HT-29 (cell line): ENCODE results near the gene SLCO3A1. TPM values are rescaled to one million over a fixed set of nuclear protein-coding genes. Genes with fewer than 3 reads are reported as not detected.

Experiments used
- DNase-seq: peaks from one replicate; pipeline ENCODE4 v3.0.0-alpha.2; 2015; ENCODE audit warnings: low spot score
- total RNA-seq: library from RNA; depleted of rRNA; stranded (reverse); fragments of >200 nt; shearing (Covaris generic); gene quantifications from 2 replicates; pipeline ENCODE4 v1.2.3, GENCODE V29; 2014

The SLCO3A1 gene
- total RNA-seq, 1 experiment from 2014 or later, result 2.2 TPM

DNA sequence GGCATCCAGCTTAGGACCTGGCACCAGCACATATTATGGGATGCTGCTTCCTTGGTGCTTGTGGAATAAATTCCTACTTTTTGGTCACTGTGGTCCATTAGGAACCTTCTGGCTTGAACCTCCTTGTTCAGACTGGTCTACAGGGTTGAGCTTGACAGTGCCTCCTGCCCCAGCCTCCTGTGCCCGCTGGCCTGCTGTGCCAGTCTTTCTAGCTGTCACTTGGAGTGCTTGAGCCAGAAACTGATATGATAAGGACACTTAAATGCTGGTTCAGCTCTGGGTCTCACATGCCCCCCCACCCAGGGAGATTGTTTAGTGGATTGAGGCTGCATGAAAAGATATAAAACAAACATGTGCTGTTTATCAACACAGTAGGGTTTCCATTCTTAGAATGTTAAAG is 147.8 kb downstream of the SLCO3A1 start:
- DNase-seq, result no peak

DNA sequence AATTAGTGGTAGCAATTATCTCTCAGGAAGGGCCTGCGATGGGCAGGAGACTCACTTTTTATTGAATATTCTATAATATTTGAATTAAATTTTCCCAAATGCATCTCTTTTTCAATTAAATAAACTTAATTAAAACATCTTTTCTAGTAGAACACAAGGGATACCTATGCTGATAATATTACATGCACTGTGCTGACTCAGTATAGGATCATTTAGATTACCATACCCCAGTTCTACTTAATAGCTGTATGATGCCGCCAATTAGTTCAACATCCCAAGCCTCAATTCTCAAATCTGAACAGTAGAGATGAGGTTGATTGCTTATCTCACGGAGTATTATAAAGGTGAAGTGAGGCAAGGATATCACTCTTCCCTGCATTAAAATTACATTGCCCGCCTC is 149.2 kb downstream of the SLCO3A1 start:
- DNase-seq, result no peak

DNA sequence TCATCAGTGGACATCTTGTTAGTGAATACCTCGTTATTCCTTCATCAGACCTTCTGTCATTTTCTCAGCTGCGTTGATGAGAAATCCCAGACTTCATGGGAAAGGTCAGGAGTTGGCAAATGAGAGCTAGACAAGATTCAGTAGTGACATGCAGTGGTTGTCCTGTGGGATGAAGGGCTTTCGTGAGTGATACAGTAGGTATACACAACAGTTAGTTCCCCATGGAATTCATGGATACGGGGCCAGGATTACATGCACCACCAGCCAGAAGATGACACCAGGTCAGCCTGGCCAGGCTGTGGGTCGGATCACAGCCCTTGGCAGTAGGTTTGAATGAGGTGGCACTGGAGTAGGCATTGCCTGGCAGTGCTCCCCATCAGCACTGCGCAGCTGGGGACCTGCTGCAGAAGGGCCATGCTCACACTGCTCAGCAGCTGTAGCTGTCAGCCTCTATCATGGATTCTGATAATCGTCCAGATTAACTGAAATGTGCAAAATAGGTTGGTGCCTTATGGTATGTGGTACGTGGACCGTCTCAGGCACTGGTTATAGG is 150.1 kb downstream of the SLCO3A1 start:
- DNase-seq, result no peak

DNA sequence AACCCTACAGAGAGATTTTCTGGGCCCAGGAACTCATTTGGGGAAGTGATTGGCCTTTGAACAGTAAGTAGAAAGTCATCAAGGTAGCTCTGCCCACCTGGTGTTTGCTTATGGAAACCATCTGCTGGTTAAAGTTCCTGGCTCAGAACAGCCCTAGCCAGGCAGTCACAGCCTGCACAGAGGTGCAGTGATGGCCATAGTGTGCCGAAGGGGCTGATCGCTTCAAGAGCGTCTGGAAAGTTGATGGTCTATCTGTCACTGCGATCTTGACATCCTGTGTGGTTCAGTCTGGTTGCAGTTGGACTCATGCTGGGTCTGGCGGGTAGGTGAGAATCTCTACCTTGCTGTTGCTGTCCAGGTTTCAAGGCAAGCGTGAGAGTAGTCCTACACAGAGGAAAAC is 151.6 kb downstream of the SLCO3A1 start:
- DNase-seq, result no peak

DNA sequence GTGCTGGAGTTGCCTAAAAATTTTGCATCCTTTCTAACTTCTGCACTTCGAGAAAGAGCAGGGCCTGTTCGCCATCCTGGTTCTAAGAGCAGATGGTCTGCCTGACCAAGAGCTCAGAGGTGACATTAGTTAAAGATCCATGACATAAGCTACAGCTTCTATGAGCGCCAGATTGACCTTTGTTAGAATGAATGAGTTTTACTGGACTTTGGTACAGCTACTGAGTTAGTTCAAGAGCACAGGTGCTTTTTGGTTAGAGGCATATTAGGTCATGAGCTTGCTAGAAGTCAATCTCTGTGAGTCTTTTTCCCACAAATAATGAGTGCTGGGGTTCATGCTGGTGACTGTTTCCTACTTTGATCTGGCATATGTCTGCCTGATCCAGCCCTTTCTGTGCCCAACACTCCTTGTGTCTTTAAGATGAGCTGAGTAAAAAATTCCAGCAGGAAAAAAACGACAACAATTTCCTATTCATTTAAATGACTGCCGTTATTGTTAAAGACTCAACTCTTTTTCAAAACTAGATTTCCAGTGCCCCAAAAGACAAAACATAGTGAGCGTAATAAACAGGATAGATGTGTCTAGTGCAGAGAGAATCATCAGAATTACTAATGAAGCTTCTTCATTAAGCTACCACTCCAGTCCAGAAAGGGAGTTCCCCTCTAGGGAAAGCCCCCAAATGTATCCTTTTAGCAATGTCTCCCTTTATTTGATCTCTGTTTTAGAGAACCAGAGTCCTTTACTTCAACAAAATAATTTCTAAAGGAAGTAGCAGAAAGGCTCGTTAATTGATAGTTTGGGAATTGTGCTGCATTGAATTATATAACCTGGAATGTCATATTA is 152.9 kb downstream of the SLCO3A1 start:
- DNase-seq, result no peak

DNA sequence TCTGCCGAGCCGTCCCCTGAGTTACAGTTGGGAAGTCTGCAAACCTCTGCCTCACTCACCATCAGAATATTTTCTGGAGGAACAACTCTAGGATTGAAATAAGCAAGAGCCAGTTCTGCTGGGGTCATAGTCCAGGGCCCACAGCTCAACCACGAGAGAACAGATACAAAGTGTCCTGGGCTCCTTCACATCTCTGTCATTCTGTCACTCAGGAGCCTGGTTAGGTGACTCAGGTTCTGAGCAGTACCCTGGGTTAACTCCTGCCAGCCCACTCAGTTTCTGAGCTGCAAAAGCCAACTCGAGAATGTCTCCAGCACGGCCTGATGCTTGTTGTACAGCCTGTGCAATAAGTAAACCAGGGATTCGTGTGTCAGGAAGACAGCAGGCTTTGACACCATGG is 155.7 kb downstream of the SLCO3A1 start:
- DNase-seq, result no peak

DNA sequence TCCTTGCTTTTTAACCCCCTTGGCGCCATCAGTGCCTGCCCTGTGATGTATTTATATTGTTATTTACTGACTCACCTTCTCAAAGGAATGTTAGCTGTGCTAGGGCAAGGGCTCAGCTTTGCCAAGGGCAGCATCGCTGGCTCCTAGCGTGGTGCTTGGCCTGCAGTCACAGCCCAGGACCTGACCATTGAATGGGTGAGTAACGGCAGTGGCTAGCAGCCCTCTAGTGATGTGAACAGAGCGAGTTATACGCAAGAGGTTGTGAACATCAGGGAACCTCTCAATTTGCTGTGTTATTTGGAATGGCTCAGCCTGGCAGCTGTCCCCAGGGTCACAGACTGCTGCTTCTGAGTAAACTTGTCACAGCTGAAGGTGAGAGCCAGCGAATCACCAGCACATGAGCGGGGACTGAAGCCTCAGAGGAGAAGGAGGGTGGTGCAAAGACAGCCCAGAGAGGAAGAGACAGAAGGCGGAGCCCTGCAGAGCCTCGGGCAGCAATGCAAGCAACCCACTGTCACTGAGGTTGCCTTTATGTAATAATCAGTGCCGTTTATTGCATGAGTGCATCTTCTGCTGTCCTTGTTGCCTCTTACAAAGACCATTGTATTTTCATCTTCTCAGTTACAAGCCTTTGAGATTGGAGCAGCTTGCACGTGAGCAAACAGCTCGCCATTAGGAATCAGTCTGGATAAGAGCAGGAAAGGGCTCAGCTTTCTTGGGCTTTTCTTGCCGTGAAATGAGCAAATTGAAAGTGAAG is 158.3 kb downstream of the SLCO3A1 start:
- DNase-seq, result no peak

DNA sequence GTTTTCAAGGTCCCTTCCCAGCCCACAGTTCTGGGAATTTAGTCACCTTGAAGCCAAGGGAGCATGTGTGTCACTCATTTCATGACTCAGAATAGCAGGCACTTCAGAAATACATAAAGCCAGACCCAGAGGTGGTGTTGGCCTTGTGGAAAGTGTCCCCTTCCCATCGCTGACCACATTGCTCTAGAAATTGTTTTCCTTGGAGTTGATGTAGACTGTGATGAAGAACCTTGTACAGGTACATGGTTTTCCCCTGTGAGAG is 158.8 kb downstream of the SLCO3A1 start:
- no peak for DNase-seq

DNA sequence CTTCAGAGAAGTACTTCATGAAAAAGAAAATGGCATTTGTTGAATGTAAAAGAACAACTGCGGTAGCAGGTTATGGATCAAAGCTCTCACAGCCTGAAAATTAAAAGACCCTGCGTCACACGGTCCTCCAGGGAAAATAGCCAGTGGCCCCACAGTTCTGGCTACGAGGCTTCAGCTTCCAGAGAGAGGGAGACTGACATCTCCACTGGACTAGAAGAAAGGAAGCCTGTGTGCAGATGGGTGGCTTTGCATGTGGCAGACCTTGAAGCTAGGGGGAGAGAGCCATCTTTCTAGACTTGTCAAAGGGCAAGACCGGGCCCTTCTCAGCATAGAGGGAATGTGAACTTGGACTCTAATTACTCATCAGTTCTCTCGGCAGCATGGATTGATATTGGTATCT is 159.4 kb downstream of the SLCO3A1 start:
- DNase-seq, result no peak

DNA sequence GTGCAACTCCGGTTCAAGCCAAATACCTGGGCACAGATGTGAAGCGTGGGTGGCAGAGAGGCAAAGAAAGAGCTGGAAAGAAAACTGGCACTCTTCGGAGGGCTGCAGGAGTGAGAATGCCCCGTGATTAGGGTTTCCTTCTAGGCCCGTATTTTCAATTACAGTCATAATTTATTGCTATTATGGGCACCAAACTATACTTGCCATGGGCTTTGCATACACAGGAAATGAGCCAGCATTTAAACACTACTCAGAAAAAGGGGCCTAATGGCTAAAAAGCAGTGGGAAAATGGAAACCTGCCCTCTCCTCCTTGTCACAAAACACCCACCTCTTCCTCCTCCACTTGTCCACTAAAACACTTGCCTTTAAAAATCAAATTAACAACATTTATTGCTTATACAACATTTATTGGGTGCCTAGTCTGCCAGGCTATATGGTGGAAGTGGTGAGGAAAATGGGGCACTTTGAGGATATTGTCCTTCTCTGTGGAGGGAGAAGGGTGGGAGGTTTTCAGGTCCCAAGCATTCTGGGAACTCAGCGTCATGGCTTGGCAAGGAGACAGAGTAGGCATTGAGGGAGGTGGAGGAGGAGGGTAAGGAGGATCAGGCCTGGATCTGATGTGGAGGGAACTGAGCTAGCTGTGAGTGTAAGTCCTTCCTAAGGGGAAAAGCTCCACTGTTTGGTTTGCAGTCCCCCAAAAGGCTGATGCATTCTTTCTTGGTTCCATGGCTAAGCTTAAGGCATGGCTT is 160.9 kb downstream of the SLCO3A1 start:
- no peak for DNase-seq

DNA sequence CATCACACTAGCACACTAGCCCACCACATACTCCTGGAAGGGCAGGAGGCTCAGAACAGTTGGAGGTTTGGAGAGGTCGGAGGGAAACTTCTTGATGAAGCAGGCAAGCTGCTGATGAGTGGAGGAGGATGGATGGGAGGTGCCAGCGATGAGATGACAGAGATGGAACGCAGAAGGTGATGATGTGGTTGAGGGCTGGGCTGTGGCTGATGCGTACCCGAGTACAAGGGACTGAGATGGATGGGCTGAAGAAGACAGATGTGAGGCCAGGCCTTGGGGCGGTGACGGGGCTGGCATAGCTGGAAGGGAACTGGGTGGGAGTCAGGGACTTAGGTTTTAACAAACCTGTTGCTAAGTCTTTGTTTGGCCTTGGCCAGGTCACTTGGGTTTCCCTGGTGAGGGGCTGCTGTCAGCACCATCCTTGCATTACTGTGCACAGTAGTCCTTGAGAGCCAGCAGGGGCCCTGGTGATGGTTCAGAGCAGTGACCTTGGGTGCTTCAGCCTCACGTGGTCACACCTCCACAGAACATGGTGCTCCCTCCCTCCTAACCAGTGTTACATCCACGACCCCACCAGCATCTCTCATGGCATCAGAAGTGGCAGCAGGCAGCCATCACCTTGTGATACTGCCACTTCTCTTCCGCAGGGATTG is 164.5 kb downstream of the SLCO3A1 start:
- no peak for DNase-seq

DNA sequence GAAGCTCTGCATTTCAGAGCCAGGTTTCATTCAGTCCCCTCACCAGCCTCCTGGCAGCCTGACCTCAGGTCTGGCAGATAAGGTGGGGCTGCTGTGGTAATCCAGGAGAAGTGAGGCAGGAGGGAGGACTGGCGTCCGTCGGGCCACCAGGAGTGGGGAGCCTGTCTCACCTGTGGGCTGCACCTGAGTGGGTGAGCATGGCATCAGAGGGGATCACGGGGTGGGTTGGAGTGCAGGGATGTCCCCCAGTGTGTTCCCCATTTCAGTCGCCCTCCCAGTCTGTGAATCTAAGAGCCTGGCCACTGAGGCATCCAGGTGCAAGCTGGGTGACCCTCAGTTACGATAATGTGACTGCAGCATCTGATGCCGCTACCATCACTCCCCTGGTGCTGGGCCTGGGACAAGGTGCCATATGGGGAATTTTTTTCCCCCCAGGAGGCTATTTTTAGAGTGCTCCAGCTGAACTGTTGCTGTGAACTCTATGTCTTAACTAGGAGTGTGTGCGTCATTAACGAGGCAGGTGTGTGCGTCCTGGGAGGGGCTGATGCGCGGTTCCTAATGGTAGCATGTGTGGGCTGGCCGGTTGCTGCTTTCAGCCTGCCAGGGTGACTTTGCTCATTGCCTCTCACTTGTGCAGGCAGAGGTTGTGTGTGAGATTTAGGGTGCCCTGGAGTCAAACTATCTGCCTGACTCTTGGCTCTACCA is 165.2 kb downstream of the SLCO3A1 start:
- DNase-seq, result no peak

DNA sequence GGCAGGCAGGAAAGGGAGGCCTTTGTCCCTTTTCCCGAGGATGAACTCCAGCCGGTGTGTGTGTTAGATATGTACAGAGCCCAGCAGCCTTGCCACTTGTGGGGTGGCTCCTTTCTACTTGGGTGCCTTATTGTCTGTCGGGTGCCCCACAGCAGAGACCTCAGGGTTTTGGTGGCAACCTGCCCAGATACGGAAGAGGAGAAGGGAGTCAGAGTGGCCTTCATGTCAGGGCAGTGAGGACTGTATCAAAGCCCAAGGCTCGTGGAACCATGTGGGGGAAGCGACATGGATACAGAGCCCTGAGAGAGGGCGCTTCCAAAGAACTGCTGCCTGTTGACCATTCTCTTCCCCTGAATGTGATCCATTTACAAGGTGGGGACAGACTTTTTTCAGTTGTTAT is 166.2 kb downstream of the SLCO3A1 start:
- DNase-seq, result no peak

DNA sequence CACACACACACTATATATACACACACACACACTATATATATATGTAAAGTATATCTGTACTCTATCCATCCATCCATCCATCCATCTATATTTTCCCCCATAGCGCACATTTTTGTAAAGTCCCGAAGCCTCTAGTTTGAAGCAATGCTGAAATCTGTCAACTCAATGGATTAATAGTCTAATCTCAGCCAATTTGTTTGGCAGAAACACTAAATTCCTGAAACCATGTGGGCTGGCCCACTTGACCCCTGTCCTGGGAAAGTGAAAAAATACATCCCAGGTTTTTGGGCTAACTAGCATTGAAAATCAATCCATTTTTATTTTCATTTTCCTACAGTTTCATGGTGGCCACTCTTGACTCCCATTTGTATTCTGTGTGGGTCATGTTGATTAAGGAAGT is 166.7 kb downstream of the SLCO3A1 start:
- DNase-seq, result no peak

DNA sequence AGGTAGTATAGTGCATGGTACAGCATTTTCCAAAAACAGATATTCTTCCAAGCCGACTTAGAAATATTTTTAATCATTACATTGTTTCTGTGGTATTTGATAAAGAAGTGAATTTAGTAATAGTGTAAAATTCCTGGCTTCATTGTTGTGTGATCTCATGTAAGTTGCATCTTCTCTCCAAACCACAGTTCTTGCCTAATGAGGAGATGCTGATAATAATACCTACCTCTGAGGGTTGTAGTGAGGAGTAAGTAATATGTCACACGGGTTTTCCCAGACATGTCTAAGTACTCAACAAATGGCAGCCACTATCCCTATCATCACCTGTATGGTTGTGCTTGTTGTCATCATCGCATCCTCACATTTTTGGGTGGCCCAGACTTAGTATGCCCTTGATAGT is 167.3 kb downstream of the SLCO3A1 start:
- no peak for DNase-seq

DNA sequence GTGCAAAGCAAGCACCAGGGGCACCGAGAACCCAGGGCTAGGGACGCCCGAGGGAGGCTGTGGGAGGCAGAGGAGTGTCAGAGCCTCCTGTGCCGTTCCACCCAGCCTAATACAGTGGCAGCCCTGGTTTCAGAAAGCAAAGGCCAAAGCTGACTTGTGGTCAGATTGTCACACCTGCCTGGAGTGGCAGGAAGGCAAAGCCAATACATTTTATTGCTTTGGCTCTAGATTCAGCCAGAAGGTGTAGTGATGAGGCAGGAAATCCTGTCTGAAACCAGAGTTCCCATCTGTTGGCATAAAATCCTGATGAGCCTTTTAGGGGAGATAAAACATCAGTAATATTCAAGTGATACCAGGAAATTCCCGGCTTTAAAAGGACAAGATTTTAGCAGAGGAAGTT is 168.3 kb downstream of the SLCO3A1 start:
- DNase-seq, result no peak

DNA sequence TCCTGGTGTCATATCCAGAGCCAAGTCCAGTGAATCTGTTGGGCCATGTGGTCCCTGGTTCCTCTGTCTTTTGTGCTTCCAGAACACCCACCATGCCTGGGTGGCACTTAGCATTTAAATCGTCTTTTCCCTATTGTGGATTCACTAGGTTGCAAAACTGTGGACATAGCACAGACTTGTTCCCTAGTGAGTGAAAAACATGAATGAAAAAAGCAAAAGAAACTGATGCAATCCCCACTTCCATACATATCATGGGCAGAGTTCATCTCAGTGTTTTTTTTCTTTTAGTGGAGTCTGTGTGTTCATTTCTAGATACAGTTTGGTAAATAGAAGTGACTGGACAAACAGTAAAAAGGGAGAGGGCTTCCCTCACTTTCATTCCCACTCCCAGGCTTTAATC is 170.5 kb downstream of the SLCO3A1 start:
- no peak for DNase-seq

DNA sequence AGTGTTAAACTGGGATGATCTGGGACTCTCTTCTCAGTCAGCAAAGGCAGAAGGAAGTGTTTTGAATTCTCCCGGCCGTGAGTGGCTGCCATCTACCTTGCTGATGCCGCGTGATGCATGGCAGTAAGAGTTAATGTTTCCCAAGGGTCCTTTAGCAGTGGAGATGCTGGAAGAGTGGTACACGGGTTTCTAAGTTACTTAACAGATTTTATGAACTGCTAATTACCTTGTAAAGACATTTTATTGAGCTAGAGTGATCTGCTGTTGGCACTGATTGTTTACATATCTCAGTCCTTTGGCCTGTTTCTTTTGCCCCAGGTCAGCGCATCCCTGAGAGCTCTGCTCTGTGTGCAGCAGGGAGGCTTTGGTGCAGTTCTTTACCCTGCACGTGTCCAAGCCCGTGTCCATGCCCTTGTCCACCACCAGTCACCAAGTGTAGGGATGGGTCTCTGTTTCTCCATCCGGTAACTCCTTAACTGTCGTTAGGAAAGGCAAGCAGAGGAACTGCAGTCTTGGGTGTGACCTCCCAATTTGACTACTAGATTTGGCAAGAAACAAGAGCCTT is 172.3 kb downstream of the SLCO3A1 start:
- no peak for DNase-seq

DNA sequence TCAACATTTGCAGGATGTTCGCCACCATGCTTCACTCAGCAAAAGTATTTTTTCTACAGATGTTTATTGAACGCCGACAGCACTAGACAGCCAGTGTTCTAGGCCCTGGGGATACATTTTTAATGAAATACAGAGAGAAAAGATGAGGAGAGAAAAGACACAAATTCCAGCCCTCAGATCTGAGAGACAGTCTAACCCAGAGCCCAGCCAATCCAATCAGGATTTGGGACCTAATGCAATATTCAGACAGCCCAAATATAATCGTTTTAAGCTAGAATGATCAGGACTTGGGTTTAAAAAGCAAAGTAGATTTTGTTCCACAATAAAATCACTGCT is 174.8 kb downstream of the SLCO3A1 start:
- DNase-seq, result no peak

DNA sequence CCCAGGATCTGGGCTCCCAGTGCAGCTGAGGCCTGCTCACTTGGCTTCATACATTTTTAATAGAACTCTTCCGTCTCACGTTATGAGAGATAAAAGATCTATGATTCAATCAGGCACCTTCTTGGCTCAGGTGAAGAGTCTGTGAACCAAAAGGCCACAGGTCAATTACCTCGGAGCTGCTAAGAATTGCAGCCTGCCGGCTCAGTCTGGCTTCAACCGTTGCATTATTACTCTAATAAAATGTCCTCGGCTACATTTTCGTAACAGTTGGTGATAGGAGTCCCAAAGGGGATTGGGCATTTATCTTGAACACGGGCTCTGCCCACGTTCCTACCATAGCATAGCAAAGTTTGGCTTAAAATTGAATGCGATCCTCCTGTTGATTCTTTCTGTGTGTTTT is 176.3 kb downstream of the SLCO3A1 start:
- DNase-seq, result no peak

DNA sequence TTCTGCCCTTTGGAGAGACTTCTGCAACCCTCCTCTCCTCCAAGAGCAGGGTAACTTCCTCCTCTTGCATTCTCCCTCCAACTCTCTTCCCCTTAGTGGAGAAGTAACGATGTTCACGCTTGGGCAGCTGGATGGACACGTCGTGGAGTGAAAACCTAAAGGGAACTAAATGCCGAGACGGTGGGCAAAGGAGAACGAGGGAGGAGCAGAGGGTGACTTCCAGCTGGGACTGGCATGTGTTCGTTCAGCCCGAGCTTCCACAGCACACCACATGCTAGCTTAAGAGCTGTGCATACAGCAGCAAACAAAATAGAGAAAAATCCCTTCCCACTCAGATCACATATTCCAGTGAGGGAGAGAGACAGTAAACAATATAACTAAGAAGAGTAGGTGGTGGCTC is 179.8 kb downstream of the SLCO3A1 start:
- DNase-seq, result no peak
